ENCODE results near the gene SETD6. TPM values are rescaled to one million over a fixed set of nuclear protein-coding genes. Genes with fewer than 3 reads are reported as not detected.

Gene SETD6
- total and polyA plus RNA-seq, 2 of the 8 experiments (the other 6 are each of a cell fraction or from before 2014, with no cell fraction given): 25.3 to 40.5 TPM

- TF ChIP-seq CTCF (IDR thresholded peaks at IDR 0.05; ENCODE audit: control extremely low read depth in 1 of 3, insufficient read depth in 1 of 3, low read depth in 1 of 3, low read length in 3 of 3) (no peak), POLR2A (IDR thresholded peaks at IDR 0.05; ENCODE audit: control extremely low read depth in 1 of 2, low read depth in 2 of 2, low read length in 2 of 2) (no peak), BRCA1 (IDR thresholded peaks at IDR 0.05; ENCODE audit: low read depth, low read length) (no peak), RNF2 (IDR thresholded peaks at IDR 0.05; ENCODE audit: borderline replicate concordance, low read depth, low read length, missing control alignments, poor library complexity, severe bottlenecking) (no peak), RBBP5 (IDR thresholded peaks at IDR 0.05; ENCODE audit: borderline replicate concordance, low read depth, low read length) (no peak), TBP (IDR thresholded peaks at IDR 0.05; ENCODE audit: low read depth, low read length) (no peak)
These were observed 30.0 kb upstream of the SETD6 start (continued) for GRCh38 chr16:58485184-58485887.
